Measurements from ENCODE around the gene GREB1L.

The GREB1L gene

GRCh38 chr18:21262244-21262643, 20.2 kb downstream of the GREB1L start:
- ChIA-PET CTCF (no interaction called here), POLR2A (no interaction called here)
- Histone ChIP-seq H3K36me3 (ENCODE audit: control insufficient read depth in 4 of 4, insufficient read depth in 4 of 4, low read length in 3 of 4) (no peaks in the 10 kb centered on the region), H3K27me3 (replicated peaks in 2 of 5; ENCODE audit: control insufficient read depth in 4 of 5, insufficient read depth in 5 of 5, low read length in 4 of 5) (peaks cover 0 to 16% (median 5%) of the 10 kb centered on the region in 5 experiments), H3K4me3 (ENCODE audit: control insufficient read depth in 1 of 7, extremely low read depth in 1 of 7, insufficient read depth in 4 of 7, low read depth in 2 of 7, low read length in 6 of 7) (no peak overlapping the region), H3K27ac (ENCODE audit: insufficient read depth in 1 of 2, low read depth in 1 of 2, low read length in 2 of 2, poor library complexity in 1 of 2, severe bottlenecking in 2 of 2) (no peak overlapping the region), H3K4me1 (ENCODE audit: control extremely low read depth in 1 of 4, control insufficient read depth in 4 of 4, insufficient read depth in 4 of 4, low read length in 3 of 4) (no peaks in the 10 kb centered on the region), H3K9me3 (ENCODE audit: control extremely low read depth in 1 of 5, control insufficient read depth in 4 of 5, insufficient read depth in 2 of 5, low read depth in 1 of 5, low read length in 4 of 5) (no peaks in the 10 kb centered on the region)
- no CpG with 5 or more reads among the region's 2 CpGs for WGBS (ENCODE audit: insufficient coverage)
- no peak for DNase-seq

DNA sequence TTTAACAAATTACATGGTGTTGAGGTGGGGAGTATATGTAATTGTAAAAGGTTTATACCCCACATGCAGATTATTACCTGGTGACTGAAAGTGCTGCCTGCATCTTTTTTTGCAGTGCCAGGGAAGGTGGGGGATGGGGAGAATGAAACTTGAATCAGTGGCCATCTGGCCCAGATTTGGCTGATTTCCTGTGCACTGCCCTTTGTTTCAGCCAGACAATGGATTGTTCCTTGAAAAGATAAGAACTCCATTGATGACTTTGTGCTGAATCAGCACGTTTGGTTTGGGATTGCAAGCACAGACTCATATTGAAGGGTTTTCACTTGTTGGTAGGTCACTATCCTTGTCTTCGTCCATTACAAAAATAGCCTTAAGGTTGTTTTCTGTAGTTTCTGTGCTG, 20.9 kb downstream of the GREB1L start:
- H3K27me3 ChIP-seq (replicated peaks in 2 of 5; ENCODE audit: control insufficient read depth in 4 of 5, insufficient read depth in 5 of 5, low read length in 4 of 5), result peaks cover 0 to 13% (median 5%) of the 10 kb centered on the region in 5 experiments
- no peak for DNase-seq
- 95% methylated on average over 2 of the region's 2 CpGs for WGBS (ENCODE audit: insufficient coverage)
- no peaks in the 10 kb centered on the region for H3K4me1 ChIP-seq (ENCODE audit: control extremely low read depth in 1 of 4, control insufficient read depth in 4 of 4, insufficient read depth in 4 of 4, low read length in 3 of 4)
- POLR2A ChIA-PET, result no interaction called here
- CTCF ChIA-PET, result no interaction called here
- H3K36me3 ChIP-seq (ENCODE audit: control insufficient read depth in 4 of 4, insufficient read depth in 4 of 4, low read length in 3 of 4), result no peaks in the 10 kb centered on the region
- H3K27ac ChIP-seq (ENCODE audit: insufficient read depth in 1 of 2, low read depth in 1 of 2, low read length in 2 of 2, poor library complexity in 1 of 2, severe bottlenecking in 2 of 2), result no peak overlapping the region
- no peak overlapping the region for H3K4me3 ChIP-seq (ENCODE audit: control insufficient read depth in 1 of 7, extremely low read depth in 1 of 7, insufficient read depth in 4 of 7, low read depth in 2 of 7, low read length in 6 of 7)
- no peaks in the 10 kb centered on the region for H3K9me3 ChIP-seq (ENCODE audit: control extremely low read depth in 1 of 5, control insufficient read depth in 4 of 5, insufficient read depth in 2 of 5, low read depth in 1 of 5, low read length in 4 of 5)

DNA sequence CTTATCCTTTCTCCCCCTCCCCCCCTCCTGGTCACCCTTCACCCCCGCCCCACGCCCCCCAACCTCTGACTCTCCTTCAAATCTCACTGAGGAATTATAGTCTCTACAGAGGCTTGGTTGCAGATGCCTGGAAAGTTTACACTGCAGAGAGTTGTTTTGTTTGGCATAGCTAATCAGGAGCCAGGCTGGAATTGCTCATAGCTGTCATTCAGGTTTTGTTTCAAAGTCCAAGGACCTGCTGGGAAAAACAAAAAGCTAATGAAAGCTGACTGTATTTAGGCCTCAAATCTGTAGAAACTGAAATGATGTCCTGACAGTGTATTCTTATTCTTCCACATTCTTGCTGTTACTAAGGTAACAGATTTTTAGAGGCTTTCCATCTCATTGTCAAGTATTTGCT, 22.6 kb downstream of the GREB1L start:
- Histone ChIP-seq H3K27me3 (replicated peaks in 2 of 5; ENCODE audit: control insufficient read depth in 4 of 5, insufficient read depth in 5 of 5, low read length in 4 of 5) (peaks cover 0 to 11% (median 2%) of the 10 kb centered on the region in 5 experiments), H3K9me3 (ENCODE audit: control extremely low read depth in 1 of 5, control insufficient read depth in 4 of 5, insufficient read depth in 2 of 5, low read depth in 1 of 5, low read length in 4 of 5) (no peaks in the 10 kb centered on the region), H3K4me1 (ENCODE audit: control extremely low read depth in 1 of 4, control insufficient read depth in 4 of 4, insufficient read depth in 4 of 4, low read length in 3 of 4) (no peaks in the 10 kb centered on the region), H3K27ac (ENCODE audit: insufficient read depth in 1 of 2, low read depth in 1 of 2, low read length in 2 of 2, poor library complexity in 1 of 2, severe bottlenecking in 2 of 2) (no peak overlapping the region), H3K36me3 (ENCODE audit: control insufficient read depth in 4 of 4, insufficient read depth in 4 of 4, low read length in 3 of 4) (no peaks in the 10 kb centered on the region), H3K4me3 (ENCODE audit: control insufficient read depth in 1 of 7, extremely low read depth in 1 of 7, insufficient read depth in 4 of 7, low read depth in 2 of 7, low read length in 6 of 7) (no peak overlapping the region)
- no peak for DNase-seq
- ChIA-PET POLR2A (no interaction called here), CTCF (no interaction called here)
- WGBS (ENCODE audit: insufficient coverage), result no CpG with 5 or more reads among the region's 2 CpGs

GRCh38 chr18:21265971-21266673, 24.1 kb downstream of the GREB1L start:
- POLR2A ChIA-PET, result no interaction called here
- WGBS (ENCODE audit: insufficient coverage), result 100% methylated on average over 1 of the region's 3 CpGs
- no peaks in the 10 kb centered on the region for H3K4me1 ChIP-seq (ENCODE audit: control extremely low read depth in 1 of 4, control insufficient read depth in 4 of 4, insufficient read depth in 4 of 4, low read length in 3 of 4)
- H3K27me3 ChIP-seq (replicated peaks in 2 of 5; ENCODE audit: control insufficient read depth in 4 of 5, insufficient read depth in 5 of 5, low read length in 4 of 5), result peaks cover 0 to 4% (median 2%) of the 10 kb centered on the region in 5 experiments
- H3K4me3 ChIP-seq (ENCODE audit: control insufficient read depth in 1 of 7, extremely low read depth in 1 of 7, insufficient read depth in 4 of 7, low read depth in 2 of 7, low read length in 6 of 7), result no peak overlapping the region
- no peak for DNase-seq
- no peak overlapping the region for H3K27ac ChIP-seq (ENCODE audit: insufficient read depth in 1 of 2, low read depth in 1 of 2, low read length in 2 of 2, poor library complexity in 1 of 2, severe bottlenecking in 2 of 2)
- CTCF ChIA-PET, result no interaction called here
- H3K9me3 ChIP-seq (ENCODE audit: control extremely low read depth in 1 of 5, control insufficient read depth in 4 of 5, insufficient read depth in 2 of 5, low read depth in 1 of 5, low read length in 4 of 5), result no peaks in the 10 kb centered on the region
- no peaks in the 10 kb centered on the region for H3K36me3 ChIP-seq (ENCODE audit: control insufficient read depth in 4 of 4, insufficient read depth in 4 of 4, low read length in 3 of 4)

- H3K36me3 ChIP-seq (ENCODE audit: control insufficient read depth in 4 of 4, insufficient read depth in 4 of 4, low read length in 3 of 4), result no peaks in the 10 kb centered on the region
- no peaks in the 10 kb centered on the region for H3K9me3 ChIP-seq (ENCODE audit: control extremely low read depth in 1 of 5, control insufficient read depth in 4 of 5, insufficient read depth in 2 of 5, low read depth in 1 of 5, low read length in 4 of 5)
- ChIA-PET POLR2A (no interaction called here), CTCF (no interaction called here)
- no peak overlapping the region for H3K4me3 ChIP-seq (ENCODE audit: control insufficient read depth in 1 of 7, extremely low read depth in 1 of 7, insufficient read depth in 4 of 7, low read depth in 2 of 7, low read length in 6 of 7)
- no peak overlapping the region for H3K27ac ChIP-seq (ENCODE audit: insufficient read depth in 1 of 2, low read depth in 1 of 2, low read length in 2 of 2, poor library complexity in 1 of 2, severe bottlenecking in 2 of 2)
- H3K27me3 ChIP-seq (replicated peaks in 2 of 5; ENCODE audit: control insufficient read depth in 4 of 5, insufficient read depth in 5 of 5, low read length in 4 of 5), result peaks cover 0 to 3% (median 0%) of the 10 kb centered on the region in 5 experiments
- WGBS (ENCODE audit: insufficient coverage), result no CpG with 5 or more reads among the region's 2 CpGs
- no peaks in the 10 kb centered on the region for H3K4me1 ChIP-seq (ENCODE audit: control extremely low read depth in 1 of 4, control insufficient read depth in 4 of 4, insufficient read depth in 4 of 4, low read length in 3 of 4)
- DNase-seq, result no peak
These were observed 25.4 kb downstream of the GREB1L start for GRCh38 chr18:21267400-21267799.

DNA sequence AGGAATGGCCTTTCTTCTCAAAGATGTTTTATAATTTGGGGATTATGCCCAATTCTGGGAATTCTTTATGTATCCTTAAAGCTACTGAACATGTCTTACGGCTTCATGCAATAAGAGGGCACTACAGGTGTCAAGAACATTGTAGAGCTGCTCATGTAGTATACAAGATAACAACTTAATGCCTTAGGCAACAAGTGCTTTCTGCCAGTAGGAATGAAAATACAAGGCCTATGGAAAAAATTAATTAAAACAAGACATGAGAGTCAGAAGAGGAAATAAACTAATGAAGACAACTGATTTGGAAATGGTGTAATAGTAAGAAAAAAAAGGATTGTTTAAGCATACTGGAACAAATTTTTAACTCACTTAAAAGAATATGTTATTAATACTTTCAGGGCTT, 27.3 kb downstream of the GREB1L start:
- Histone ChIP-seq H3K27ac (ENCODE audit: insufficient read depth in 1 of 2, low read depth in 1 of 2, low read length in 2 of 2, poor library complexity in 1 of 2, severe bottlenecking in 2 of 2) (no peak overlapping the region), H3K4me3 (ENCODE audit: control insufficient read depth in 1 of 7, extremely low read depth in 1 of 7, insufficient read depth in 4 of 7, low read depth in 2 of 7, low read length in 6 of 7) (no peak overlapping the region), H3K9me3 (ENCODE audit: control extremely low read depth in 1 of 5, control insufficient read depth in 4 of 5, insufficient read depth in 2 of 5, low read depth in 1 of 5, low read length in 4 of 5) (no peaks in the 10 kb centered on the region), H3K36me3 (ENCODE audit: control insufficient read depth in 4 of 4, insufficient read depth in 4 of 4, low read length in 3 of 4) (no peaks in the 10 kb centered on the region), H3K4me1 (ENCODE audit: control extremely low read depth in 1 of 4, control insufficient read depth in 4 of 4, insufficient read depth in 4 of 4, low read length in 3 of 4) (no peaks in the 10 kb centered on the region), H3K27me3 (replicated peaks in 2 of 5; ENCODE audit: control insufficient read depth in 4 of 5, insufficient read depth in 5 of 5, low read length in 4 of 5) (no peaks in the 10 kb centered on the region)
- CTCF ChIA-PET, result no interaction called here
- no CpG with 5 or more reads among the region's 1 CpG for WGBS (ENCODE audit: insufficient coverage)
- DNase-seq, result no peak
- POLR2A ChIA-PET, result no interaction called here

DNA sequence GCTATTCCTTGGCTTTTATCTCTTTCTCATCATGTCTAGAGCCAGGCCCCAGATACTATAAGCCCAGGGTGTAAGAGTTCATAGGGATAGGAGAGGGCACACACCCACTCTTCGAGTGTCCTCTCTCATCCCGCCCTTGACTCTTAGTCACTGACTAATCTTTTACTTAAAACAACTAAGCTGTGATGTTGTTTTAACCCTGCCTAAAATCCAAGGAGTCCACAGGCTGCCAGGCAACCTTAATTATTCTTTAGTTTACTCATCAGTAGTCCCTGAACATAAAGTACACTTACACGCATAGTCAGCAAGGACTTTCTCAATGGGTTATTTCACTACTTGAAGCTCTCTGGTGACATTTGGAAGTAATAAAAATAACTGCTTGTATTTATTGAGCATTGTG, 28.4 kb downstream of the GREB1L start:
- CTCF ChIA-PET, result no interaction called here

More for the DNA sequence above, 28.4 kb downstream of the GREB1L start:
- Histone ChIP-seq H3K4me3 (ENCODE audit: control insufficient read depth in 1 of 7, extremely low read depth in 1 of 7, insufficient read depth in 4 of 7, low read depth in 2 of 7, low read length in 6 of 7) (no peak overlapping the region), H3K9me3 (ENCODE audit: control extremely low read depth in 1 of 5, control insufficient read depth in 4 of 5, insufficient read depth in 2 of 5, low read depth in 1 of 5, low read length in 4 of 5) (no peaks in the 10 kb centered on the region), H3K36me3 (ENCODE audit: control insufficient read depth in 4 of 4, insufficient read depth in 4 of 4, low read length in 3 of 4) (no peaks in the 10 kb centered on the region), H3K27ac (ENCODE audit: insufficient read depth in 1 of 2, low read depth in 1 of 2, low read length in 2 of 2, poor library complexity in 1 of 2, severe bottlenecking in 2 of 2) (no peak overlapping the region), H3K27me3 (replicated peaks in 2 of 5; ENCODE audit: control insufficient read depth in 4 of 5, insufficient read depth in 5 of 5, low read length in 4 of 5) (no peaks in the 10 kb centered on the region), H3K4me1 (ENCODE audit: control extremely low read depth in 1 of 4, control insufficient read depth in 4 of 4, insufficient read depth in 4 of 4, low read length in 3 of 4) (no peaks in the 10 kb centered on the region)
- POLR2A ChIA-PET, result no interaction called here
- DNase-seq, result no peak
- 94% methylated on average over 2 of the region's 3 CpGs for WGBS (ENCODE audit: insufficient coverage)
